Effector memory CD4-positive, alpha-beta T cell (primary cell): ENCODE data around the gene AGXT.

Source experiments
- DNase-seq, 3 donors: peaks; one replicate each; pipeline ENCODE4 v3.0.0-alpha.2; 2020
- H3K27ac ChIP-seq: 2 replicates; pipeline ENCODE4 v1.7.0; 2013; ENCODE audit warnings: mild to moderate bottlenecking, low read length, moderate library complexity; ENCODE audit not compliant: insufficient read depth, poor library complexity, severe bottlenecking
- H3K27me3 ChIP-seq: replicated peaks from 2 replicates; pipeline ENCODE4 v1.7.0; 2013; ENCODE audit warnings: mild to moderate bottlenecking, low read length; ENCODE audit not compliant: insufficient read depth, control insufficient read depth, poor library complexity, severe bottlenecking
- H3K36me3 ChIP-seq: 2 replicates; pipeline ENCODE4 v1.7.0; 2013; ENCODE audit warnings: mild to moderate bottlenecking, low read length, moderate library complexity; ENCODE audit not compliant: control insufficient read depth, insufficient read depth
- H3K4me1 ChIP-seq: 2 replicates; pipeline ENCODE4 v1.7.0; 2013; ENCODE audit warnings: low read length, mild to moderate bottlenecking; ENCODE audit not compliant: control insufficient read depth, insufficient read depth, poor library complexity, severe bottlenecking
- H3K4me3 ChIP-seq: 2 replicates; pipeline ENCODE4 v1.7.0; 2013; ENCODE audit warnings: low read length, low read depth, mild to moderate bottlenecking; ENCODE audit not compliant: insufficient read depth, poor library complexity, severe bottlenecking
- H3K9me3 ChIP-seq: 2 replicates; pipeline ENCODE4 v1.7.0; 2013; ENCODE audit warnings: mild to moderate bottlenecking, low read length, moderate library complexity; ENCODE audit not compliant: control insufficient read depth

The AGXT gene

DNA sequence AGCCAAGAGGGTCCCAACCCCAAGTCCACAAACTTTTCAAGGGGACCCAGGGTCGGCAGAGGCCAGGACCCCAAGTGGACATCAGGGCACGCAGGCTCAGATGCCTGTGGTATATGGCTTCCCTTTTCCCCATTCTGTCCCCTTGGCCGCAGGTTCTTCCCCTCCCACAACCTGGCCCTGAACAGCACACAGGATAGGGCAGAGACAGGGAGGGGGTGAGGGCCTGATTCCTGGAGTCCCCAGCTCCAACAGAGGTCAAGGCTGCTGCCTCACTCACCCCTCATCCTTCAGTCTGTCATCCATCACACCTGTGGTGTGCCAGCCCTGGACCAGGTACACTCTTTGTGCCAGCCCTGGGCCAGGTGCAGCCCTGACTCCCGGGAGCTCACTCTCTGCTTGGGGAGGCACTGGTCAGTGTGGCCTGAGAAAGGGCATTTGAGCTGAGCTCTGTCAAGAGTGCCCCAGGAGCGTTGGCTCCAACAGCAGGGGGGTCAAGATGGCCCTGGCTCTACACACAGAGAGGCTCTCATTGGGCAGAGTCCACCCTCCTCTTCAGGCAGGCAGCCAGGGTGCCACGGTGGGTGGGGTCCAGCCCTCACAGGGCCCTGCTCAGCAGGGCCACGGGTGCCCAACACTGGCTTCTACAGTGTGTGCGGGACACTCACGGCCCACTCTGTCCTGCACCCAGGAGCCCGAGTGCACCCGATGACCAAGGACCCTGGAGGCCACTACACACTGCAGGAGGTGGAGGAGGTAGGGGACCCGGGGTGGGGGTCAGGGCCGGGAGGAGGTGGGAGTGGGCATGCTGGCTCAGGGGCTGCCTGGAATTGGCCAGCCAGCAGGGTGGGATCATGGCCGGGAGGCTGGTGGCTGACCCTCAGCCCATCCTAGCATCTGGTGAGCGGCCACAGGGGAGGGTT is 1.6 kb downstream of the AGXT start:
- DNase-seq, result no peak
- H3K36me3 ChIP-seq, result no peaks in the 10 kb centered on the region
- H3K4me1 ChIP-seq, result no peaks in the 10 kb centered on the region
- no peak overlapping the region for H3K27ac ChIP-seq
- H3K4me3 ChIP-seq, result no peak overlapping the region
- H3K9me3 ChIP-seq, result no peaks in the 10 kb centered on the region
- no peaks in the 10 kb centered on the region for H3K27me3 ChIP-seq

DNA sequence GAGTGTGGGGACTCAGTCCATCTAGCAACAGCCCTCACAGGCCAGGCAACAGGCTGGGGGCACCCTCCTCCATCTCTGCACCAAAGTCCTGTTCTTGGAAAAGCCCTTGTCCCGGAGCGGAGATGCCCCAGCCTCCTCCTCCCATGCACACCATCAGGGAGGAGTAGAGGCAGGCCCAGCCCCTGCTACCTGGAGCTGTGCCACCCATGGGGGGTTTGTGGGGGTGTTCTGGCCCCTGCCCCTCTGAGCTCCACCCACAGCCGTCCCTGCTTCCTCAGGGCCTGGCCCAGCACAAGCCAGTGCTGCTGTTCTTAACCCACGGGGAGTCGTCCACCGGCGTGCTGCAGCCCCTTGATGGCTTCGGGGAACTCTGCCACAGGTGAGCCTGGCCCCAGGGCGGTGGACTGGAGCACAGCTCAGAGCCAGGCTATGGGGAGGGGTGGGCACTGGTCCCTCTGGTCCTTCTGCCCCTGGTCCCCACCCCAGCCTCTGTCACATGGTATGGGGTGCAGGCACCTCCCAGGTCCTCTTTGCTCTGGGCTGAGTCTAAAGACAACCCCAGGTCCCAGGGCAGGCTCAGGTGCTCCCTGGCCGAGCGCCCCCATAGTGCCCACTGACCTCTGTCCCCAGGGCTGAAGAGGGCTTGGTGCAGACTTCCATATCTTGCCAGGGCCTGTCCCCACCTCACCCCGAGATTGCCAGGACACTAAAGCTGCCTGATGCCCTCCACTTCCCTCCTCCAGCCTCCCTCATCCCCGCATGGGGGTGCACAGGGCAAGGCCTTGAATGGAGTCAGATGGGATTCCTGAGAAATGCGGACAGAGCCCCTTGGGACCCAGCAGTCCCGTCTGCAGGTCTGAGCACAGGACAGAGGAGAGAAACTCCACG is 2.7 kb downstream of the AGXT start:
- H3K36me3 ChIP-seq, result no peaks in the 10 kb centered on the region
- no peak for DNase-seq
- H3K27me3 ChIP-seq, result no peaks in the 10 kb centered on the region
- no peak overlapping the region for H3K27ac ChIP-seq
- no peak overlapping the region for H3K4me3 ChIP-seq
- no peaks in the 10 kb centered on the region for H3K4me1 ChIP-seq
- no peaks in the 10 kb centered on the region for H3K9me3 ChIP-seq

DNA sequence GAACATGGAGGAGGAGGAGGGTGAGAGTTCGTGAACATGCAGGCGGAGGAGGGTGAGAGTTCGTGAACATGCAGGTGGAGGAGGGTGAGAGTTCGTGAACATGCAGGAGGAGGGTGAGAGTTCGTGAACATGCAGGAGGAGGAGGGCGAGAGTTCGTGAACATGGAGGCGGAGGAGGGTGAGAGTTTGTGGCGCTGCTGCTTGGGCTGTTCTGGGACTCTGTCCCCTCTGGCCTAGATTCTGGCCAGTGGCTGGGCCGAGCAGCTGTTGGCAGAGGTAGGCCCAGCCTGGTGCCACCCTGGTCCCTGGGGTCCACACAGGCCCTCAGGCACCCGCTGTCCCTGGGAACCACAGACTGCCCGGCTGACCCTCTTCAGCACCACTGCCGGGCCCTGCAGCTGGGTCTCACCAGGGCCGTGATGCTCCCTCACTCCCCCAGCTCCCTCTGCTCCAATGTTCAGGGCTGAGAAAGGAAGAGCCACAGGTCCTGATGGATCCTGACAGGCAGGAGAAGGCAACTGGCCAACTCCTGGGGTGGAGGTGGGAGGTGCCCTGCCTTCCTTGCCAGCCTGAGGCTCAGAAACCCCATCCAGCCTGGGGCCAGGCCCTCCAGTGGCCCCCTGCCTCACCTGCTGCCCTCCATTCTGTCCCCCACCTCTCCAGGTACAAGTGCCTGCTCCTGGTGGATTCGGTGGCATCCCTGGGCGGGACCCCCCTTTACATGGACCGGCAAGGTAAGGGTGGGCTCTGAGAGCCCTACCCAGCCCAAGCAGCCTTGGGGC is 3.9 kb downstream of the AGXT start:
- Histone ChIP-seq H3K27me3 (no peaks in the 10 kb centered on the region), H3K4me1 (no peaks in the 10 kb centered on the region), H3K9me3 (no peaks in the 10 kb centered on the region), H3K27ac (no peak overlapping the region), H3K36me3 (no peaks in the 10 kb centered on the region), H3K4me3 (no peak overlapping the region)
- no peak for DNase-seq

DNA sequence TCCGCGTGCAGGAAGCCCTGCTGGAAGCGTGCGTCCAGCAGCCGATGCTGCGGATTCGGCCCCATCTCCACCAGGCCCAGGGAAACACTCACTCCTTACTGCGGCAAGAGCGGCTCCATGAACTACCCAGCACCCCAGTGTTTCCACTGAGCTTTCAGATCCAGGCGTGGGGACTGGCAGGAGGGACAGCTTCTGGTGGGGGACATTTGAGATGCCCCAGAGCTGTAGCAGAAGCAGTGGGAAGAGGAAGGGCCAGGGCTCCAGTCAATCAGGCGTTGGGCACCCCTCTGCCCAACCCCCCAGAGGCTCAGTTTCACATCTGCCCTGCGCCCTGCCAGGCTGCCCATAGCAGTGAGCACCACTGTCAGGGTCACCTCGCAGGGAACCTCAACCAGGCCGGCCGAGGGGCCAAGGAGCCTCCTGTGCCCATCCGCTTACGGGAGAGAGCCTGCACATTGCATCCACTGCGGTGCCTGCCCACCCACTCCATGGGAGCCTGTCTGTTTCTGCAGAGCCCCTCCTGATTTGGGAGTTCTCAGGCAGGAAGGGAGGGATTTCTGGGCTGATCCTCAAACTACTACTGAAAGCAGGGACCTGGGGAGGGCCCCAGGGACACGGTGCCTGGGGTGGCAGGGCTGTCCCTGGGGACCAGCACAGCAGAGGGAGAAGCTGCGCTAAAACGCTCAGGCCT is 4.6 kb downstream of the AGXT start:
- H3K4me1 ChIP-seq, result no peaks in the 10 kb centered on the region
- H3K9me3 ChIP-seq, result no peaks in the 10 kb centered on the region
- H3K4me3 ChIP-seq, result no peak overlapping the region
- no peaks in the 10 kb centered on the region for H3K36me3 ChIP-seq
- no peaks in the 10 kb centered on the region for H3K27me3 ChIP-seq
- H3K27ac ChIP-seq, result no peak overlapping the region
- no peak for DNase-seq

DNA sequence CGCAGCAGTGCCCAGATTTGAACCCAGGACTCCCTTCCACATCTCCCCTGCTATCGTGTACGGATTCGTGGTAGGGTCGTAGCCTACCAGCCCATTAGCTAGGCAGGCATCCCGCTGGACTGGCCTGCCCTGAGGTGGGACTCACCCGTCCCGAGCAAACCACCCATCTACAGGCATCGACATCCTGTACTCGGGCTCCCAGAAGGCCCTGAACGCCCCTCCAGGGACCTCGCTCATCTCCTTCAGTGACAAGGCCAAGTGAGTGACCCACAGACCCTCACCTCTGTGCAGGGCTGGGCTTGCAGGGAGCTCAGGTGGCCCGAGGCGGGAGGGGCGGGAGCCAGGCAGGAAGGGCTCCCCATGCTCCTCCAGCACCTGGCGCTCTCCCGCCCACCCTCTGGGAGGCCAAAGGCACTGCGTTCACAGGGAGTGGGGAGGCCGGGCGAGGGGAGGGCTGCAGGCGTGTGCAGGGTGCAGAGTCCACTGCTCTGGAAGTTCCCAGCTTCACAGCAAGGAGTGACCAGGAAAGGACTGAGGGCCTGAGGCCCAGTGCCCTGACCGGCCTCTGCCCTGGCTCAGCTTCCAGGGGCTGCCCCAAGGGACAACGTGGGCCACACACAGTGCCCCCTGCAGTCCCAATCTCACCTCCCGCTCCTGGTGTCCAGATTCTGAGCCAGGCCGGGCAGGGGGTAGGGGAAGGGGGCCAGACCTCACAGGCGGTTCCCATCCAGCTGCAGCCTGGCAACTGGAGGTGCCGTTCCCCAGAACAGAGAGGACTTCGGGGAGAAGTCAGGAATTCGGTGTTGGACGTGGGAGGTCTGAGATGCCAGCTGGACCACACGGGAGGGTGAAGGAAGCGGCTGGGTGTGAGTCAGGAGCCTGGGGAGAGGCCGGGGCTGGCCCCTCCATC is 5.4 kb downstream of the AGXT start:
- Histone ChIP-seq H3K27ac (no peak overlapping the region), H3K27me3 (no peaks in the 10 kb centered on the region)

DNA sequence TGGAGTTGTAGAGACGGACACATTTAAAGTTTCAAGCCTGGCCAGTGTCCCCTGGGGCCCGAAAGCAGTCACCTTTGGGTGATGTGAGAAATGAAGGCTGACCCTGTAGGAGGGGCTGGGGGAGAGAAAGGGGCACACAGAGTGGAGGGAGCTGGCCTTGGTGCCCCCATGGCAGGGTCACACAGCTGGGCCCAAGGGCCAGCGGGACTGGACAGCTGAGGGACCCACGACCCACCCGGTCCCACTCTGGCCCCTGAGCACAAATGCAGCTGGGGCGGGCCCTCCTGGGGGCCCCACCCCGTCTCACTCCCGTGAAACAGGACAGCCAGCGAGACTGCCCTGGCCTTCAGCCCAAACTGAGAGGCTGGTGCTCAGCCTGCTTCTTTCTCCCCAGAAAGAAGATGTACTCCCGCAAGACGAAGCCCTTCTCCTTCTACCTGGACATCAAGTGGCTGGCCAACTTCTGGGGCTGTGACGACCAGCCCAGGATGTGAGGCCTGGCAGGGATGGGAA is 6.1 kb downstream of the AGXT start:
- no peak overlapping the region for H3K27ac ChIP-seq
- no peak for DNase-seq
- H3K9me3 ChIP-seq, result no peaks in the 10 kb centered on the region
- H3K36me3 ChIP-seq, result no peaks in the 10 kb centered on the region
- no peak overlapping the region for H3K4me3 ChIP-seq
- H3K4me1 ChIP-seq, result no peaks in the 10 kb centered on the region
- no peaks in the 10 kb centered on the region for H3K27me3 ChIP-seq

More for the DNA sequence above, 5.4 kb downstream of the AGXT start:
- no peak overlapping the region for H3K4me3 ChIP-seq
- H3K4me1 ChIP-seq, result no peaks in the 10 kb centered on the region
- H3K9me3 ChIP-seq, result no peaks in the 10 kb centered on the region
- DNase-seq, result no peak
- no peaks in the 10 kb centered on the region for H3K36me3 ChIP-seq

DNA sequence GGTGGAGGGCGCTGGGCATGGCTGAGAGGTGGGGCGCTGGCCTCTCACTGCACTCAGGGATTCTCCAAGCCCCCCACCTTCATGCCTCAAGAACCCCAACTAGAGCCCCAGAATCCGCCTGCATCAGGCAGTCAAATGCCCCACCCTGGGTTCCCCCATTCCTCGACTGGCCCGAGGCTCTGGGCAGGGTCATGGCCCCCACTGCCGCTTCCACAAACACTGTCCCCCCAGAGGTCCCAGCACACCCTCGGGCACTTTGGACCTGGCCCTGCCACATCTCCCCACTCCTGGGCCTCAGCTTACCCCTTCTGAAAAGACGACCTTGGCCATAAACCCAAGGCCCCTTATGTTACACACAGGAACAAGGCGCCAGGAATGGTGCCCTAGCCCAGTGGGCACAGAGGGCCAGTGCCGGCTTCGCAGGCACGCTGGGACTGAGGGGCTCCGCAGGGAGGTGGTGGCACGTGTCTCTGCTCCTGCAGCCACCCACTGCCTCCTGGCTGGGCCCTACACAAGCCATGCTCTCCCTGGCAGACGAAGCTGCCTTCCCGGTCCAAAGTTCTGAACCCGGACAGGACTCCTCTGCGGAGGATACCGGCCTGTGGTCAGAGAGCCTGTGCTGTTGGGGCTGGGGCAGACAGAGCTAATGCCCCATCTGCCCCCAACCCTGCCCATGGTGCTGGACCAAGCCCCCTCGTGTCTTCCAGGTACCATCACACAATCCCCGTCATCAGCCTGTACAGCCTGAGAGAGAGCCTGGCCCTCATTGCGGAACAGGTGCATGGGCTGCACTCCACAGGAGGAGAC is 6.8 kb downstream of the AGXT start:
- DNase-seq, result no peak
- Histone ChIP-seq H3K27me3 (no peaks in the 10 kb centered on the region), H3K4me3 (no peak overlapping the region), H3K4me1 (no peaks in the 10 kb centered on the region), H3K36me3 (no peaks in the 10 kb centered on the region), H3K9me3 (no peaks in the 10 kb centered on the region), H3K27ac (no peak overlapping the region)

DNA sequence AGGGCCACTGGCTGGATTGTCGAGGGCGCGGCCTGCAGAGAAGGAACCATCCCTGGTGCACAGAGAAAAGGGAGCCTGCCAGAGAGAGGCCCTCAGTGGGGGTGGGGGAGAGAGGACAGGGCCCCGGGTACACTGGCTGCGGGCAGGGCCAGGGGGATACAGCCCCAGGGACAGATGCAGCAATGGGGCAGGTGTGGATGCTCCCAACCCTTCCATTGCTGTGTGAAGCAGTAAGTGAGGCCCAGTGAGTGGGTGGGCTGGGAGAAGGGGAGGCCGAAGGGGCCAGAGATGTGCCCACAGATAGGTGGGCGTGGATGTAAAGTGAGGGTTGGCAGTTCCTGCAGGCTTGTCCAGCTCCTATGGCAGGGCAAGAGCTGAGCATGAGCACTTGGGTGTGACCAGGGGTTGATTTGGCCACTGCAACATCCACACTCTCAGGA is 7.4 kb downstream of the AGXT start:
- H3K4me1 ChIP-seq, result no peaks in the 10 kb centered on the region
- no peaks in the 10 kb centered on the region for H3K27me3 ChIP-seq
- H3K4me3 ChIP-seq, result no peak overlapping the region
- no peaks in the 10 kb centered on the region for H3K36me3 ChIP-seq
- H3K9me3 ChIP-seq, result no peaks in the 10 kb centered on the region
- H3K27ac ChIP-seq, result no peak overlapping the region
- no peak for DNase-seq
